Endothelial cell of umbilical vein (primary cell): Measurements from ENCODE around the gene ADCY5. TPM values are rescaled to one million over a fixed set of nuclear protein-coding genes. Genes with fewer than 3 reads are reported as not detected.
"Not testable (repeated sequence)": the region's sequence is repeated elsewhere in the genome, so short reads cannot be mapped to it uniquely, and the experiment has no call there.

Source experiments
- BruUV-seq: library from RNA; stranded (reverse); fragments of 400-500 nt; replicated peaks from 2 replicates; lab custom pipeline; 2021; lab: Mats Ljungman, UMichigan
- CTCF ChIA-PET: fragments of 300-600, 350-600 bp; sonication (Branson Sonifier 250); formaldehyde crosslinking; loops from one replicate; lab custom pipeline; 2021; ENCODE audit warnings: antibody characterized with exemption, inconsistent platforms; lab: Charles Lee
- POLR2A ChIA-PET: fragments of 300-600, 350-600 bp; sonication (Branson Sonifier 250); formaldehyde crosslinking; loops from one replicate; lab custom pipeline; 2021; ENCODE audit warnings: antibody characterized with exemption, inconsistent platforms; lab: Charles Lee
- DNase-seq: peaks from one replicate; pipeline ENCODE4 v3.0.0-alpha.2; 2011; ENCODE audit warnings: low read depth, low spot score
- FAIRE-seq: peaks from 2 replicates; lab custom pipeline; 2011; peaks lifted over from hg19 to GRCh38; lab: Jason Lieb, UNC
- H2AFZ ChIP-seq: 2 replicates; pipeline ENCODE4 v1.6.0; 2012; ENCODE audit warnings: low read depth, low read length, control low read depth, inconsistent platforms
- H3K27ac ChIP-seq: 2 replicates; pipeline ENCODE4 v1.5.1; 2011; ENCODE audit warnings: low read depth, mild to moderate bottlenecking, control low read depth, low read length, moderate library complexity; ENCODE audit not compliant: insufficient read depth
- H3K27me3 ChIP-seq, 2 experiments: 2 replicates each; pipeline versions ENCODE4 v1.6.0 to v1.6.1; 2011; ENCODE audit warnings: low read length in 2 of 2, mixed read lengths in 1 of 2; ENCODE audit not compliant: control insufficient read depth in 2 of 2, insufficient read depth in 2 of 2
- H3K36me3 ChIP-seq, 2 experiments: 2 replicates in 1 of 2; 3 replicates in 1 of 2; pipeline ENCODE4 v1.5.1; 2011; ENCODE audit warnings: low read length in 2 of 2, mild to moderate bottlenecking in 1 of 2, moderate library complexity in 1 of 2; ENCODE audit not compliant: control insufficient read depth in 2 of 2, insufficient read depth in 2 of 2; ENCODE audit errors: extremely low read depth in 1 of 2
- H3K4me1 ChIP-seq: 3 replicates; pipeline ENCODE4 v1.5.1; 2011; ENCODE audit warnings: mild to moderate bottlenecking, low read length; ENCODE audit not compliant: control insufficient read depth, insufficient read depth; ENCODE audit errors: extremely low read depth
- H3K4me2 ChIP-seq: 2 replicates; pipeline ENCODE4 v1.6.1; 2011; ENCODE audit warnings: low read length, control low read depth, mixed read lengths; ENCODE audit not compliant: insufficient read depth
- H3K4me3 ChIP-seq, 3 experiments: fragments of 200-600 bp in 1 of 3; sonication (generic), shearing (Covaris generic) in 1 of 3; replicated peaks in 1 of 3; 2 replicates each; pipeline ENCODE4 v1.5.1; 2011 to 2016; ENCODE audit warnings: control low read depth in 3 of 3, low read length in 3 of 3, mild to moderate bottlenecking in 2 of 3, inconsistent platforms in 1 of 3, low read depth in 1 of 3, moderate library complexity in 1 of 3; ENCODE audit not compliant: insufficient read depth in 1 of 3
- H3K79me2 ChIP-seq: 2 replicates; pipeline ENCODE4 v1.6.0; 2012; ENCODE audit warnings: low read length, inconsistent platforms; ENCODE audit not compliant: control insufficient read depth, insufficient read depth
- H3K9ac ChIP-seq: replicated peaks from 2 replicates; pipeline ENCODE3; 2011; ENCODE audit warnings: low read length, control low read depth; ENCODE audit not compliant: insufficient read depth; ENCODE audit errors: extremely low read depth
- H3K9me1 ChIP-seq: replicated peaks from 3 replicates; pipeline ENCODE4 v1.6.0; 2011; ENCODE audit warnings: mild to moderate bottlenecking, low read length; ENCODE audit not compliant: control insufficient read depth, insufficient read depth; ENCODE audit errors: extremely low read depth
- H3K9me3 ChIP-seq: replicated peaks from 2 replicates; pipeline ENCODE4 v1.5.1; 2012; ENCODE audit warnings: low read length, inconsistent platforms; ENCODE audit not compliant: control insufficient read depth, insufficient read depth
- H4K20me1 ChIP-seq: replicated peaks from 2 replicates; pipeline ENCODE3; 2011; ENCODE audit warnings: mild to moderate bottlenecking, low read length; ENCODE audit not compliant: control insufficient read depth, insufficient read depth; ENCODE audit errors: extremely low read depth
- CTCF ChIP-seq, 2 donors: IDR thresholded peaks; 1 replicate in 1 of 2; 2 replicates in 1 of 2; pipeline ENCODE4 v1.5.1; 2011; ENCODE audit warnings: low read length in 2 of 2, mild to moderate bottlenecking in 2 of 2, moderate library complexity in 2 of 2, control low read depth in 1 of 2, inconsistent platforms in 1 of 2, low read depth in 1 of 2; ENCODE audit not compliant: insufficient read depth in 1 of 2; ENCODE audit errors: extremely low read depth in 1 of 2
- GATA2 ChIP-seq: IDR thresholded peaks from 2 replicates; pipeline ENCODE4 v1.7.0; 2011; ENCODE audit warnings: low read depth, mild to moderate bottlenecking, moderate library complexity, mixed read lengths, low read length; ENCODE audit not compliant: insufficient read length, insufficient read depth
- dilution Hi-C: fragments of 300-500 bp; cut with MboI; formaldehyde crosslinking; loops from one replicate; pipeline ENCODE4 v1.15.0; 2019; ENCODE audit warnings: low sequenced_read_pairs; ENCODE audit not compliant: extremely low pct_ligation_motif_present
- intact Hi-C: fragments of 100-400 bp; cut with micrococcal nuclease; formaldehyde crosslinking; loops from one replicate; pipeline ENCODE4 v1.10.0; 2022
- polyA plus RNA-seq, 4 experiments: library from polyadenylated mRNA; depleted of rRNA in 3 of 4; stranded (reverse) in 3 of 4; unstranded in 1 of 4; fragments of >200 nt; gene quantifications; 2 replicates each; pipeline versions ENCODE4 v1.2.1 to v1.2.3, GENCODE V29; 2011 to 2012; ENCODE audit warnings: missing spikeins in 1 of 4
- total RNA-seq: library from RNA; stranded (reverse); gene quantifications from 2 replicates; pipeline ENCODE4 v1.2.3, GENCODE V29; 2021

ADCY5 gene
- total and polyA plus RNA-seq, 2 donors (not counting 3 experiments of a cell fraction or from before 2014, with no cell fraction given) = 0.01 TPM; not detected in 1

- BruUV-seq = no TSS peak
- Histone ChIP-seq H3K4me1 (no peaks in the 10 kb centered on the region), H3K27ac (no peak overlapping the region), H3K9me3 (no peaks in the 10 kb centered on the region), H3K79me2 (no peaks in the 10 kb centered on the region), H3K4me3 (no peak overlapping the region), H3K9me1 (no peaks in the 10 kb centered on the region), H3K27me3 (no peaks in the 10 kb centered on the region), H3K36me3 (no peaks in the 10 kb centered on the region), H3K4me2 (no peak overlapping the region), H3K9ac (no peak overlapping the region), H4K20me1 (no peaks in the 10 kb centered on the region), H2AFZ (no peak overlapping the region)
- intact Hi-C loops (loop anchor here (1.0 to 2.0 kb wide), 4 partner anchors 38 to 202 kb away; no protein-coding TSS in a partner anchor), dilution Hi-C loops (no loop called here)
- no peak for TF ChIP-seq CTCF (IDR thresholded peaks at IDR 0.05; ENCODE audit: extremely low read depth in 1 of 2, insufficient read depth in 1 of 2, low read depth in 1 of 2, low read length in 2 of 2)
- TF ChIP-seq GATA2 = no peak
- DNase-seq = no peak
- ChIA-PET POLR2A (no interaction called here), CTCF (interaction anchor here (0.6 to 3.1 kb wide), 36 partner anchors 10 to 1942 kb away, joined by 3 to 121 read pairs (median 4); partner anchors contain the start of gene ADCY5)
- FAIRE-seq = no peak
These were observed 39.9 kb upstream of the ADCY5 start for GRCh38 chr3:123488645-123489347.

- H4K20me1 ChIP-seq, H3K4me2 ChIP-seq, BruUV-seq, H3K27ac ChIP-seq, H3K9me1 ChIP-seq, DNase-seq, CTCF ChIA-PET, H2AFZ ChIP-seq, H3K36me3 ChIP-seq, intact Hi-C loops, FAIRE-seq, dilution Hi-C loops, H3K4me3 ChIP-seq, H3K9me3 ChIP-seq, H3K4me1 ChIP-seq, H3K9ac ChIP-seq, H3K27me3 ChIP-seq, H3K79me2 ChIP-seq, POLR2A ChIA-PET: not testable (repeated sequence)
These were observed 38.2 kb upstream of the ADCY5 start for GRCh38 chr3:123487063-123487462.
